ENCODE results near the gene TRAF1.

DNA sequence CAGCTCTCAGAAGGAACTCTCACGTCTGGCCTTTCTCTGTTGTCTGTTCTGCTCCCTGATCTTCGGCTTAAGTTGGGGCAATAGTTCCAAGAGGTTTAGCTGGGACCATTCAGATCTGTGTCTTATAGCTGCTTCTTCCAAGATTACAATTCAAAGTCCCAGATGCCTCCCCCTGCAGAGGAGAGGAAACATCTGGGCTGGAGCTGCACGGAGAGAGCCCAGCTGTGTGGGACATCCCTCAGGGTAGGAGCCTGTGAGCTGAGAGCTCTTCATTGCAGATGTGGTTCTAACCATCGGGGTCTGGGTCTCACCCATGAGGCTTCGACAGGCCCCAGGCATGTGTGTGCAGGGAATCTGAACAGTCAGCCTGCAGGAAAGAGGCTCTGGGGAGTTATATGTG is 40.6 kb downstream of the TRAF1 start:
- TF ChIP-seq CTCF (IDR thresholded peaks at IDR 0.05; ENCODE audit: low read depth, low read length) (no peak), EZH2phosphoT487 (IDR thresholded peaks at IDR 0.05; ENCODE audit: low read depth) (no peak)
